Ishikawa (cell line): ENCODE measurements around the gene TELO2.

Experiments
- RAD21 ChIP-seq: IDR thresholded peaks from 2 replicates; pipeline ENCODE4 v1.6.1; 2012; ENCODE audit warnings: low read depth
- TAF1 ChIP-seq: IDR thresholded peaks from 2 replicates; pipeline ENCODE4 v1.6.1; 2012; ENCODE audit warnings: low read depth, mild to moderate bottlenecking
- YY1 ChIP-seq: IDR thresholded peaks from 2 replicates; pipeline ENCODE4 v1.6.1; 2012; ENCODE audit warnings: low read depth

DNA sequence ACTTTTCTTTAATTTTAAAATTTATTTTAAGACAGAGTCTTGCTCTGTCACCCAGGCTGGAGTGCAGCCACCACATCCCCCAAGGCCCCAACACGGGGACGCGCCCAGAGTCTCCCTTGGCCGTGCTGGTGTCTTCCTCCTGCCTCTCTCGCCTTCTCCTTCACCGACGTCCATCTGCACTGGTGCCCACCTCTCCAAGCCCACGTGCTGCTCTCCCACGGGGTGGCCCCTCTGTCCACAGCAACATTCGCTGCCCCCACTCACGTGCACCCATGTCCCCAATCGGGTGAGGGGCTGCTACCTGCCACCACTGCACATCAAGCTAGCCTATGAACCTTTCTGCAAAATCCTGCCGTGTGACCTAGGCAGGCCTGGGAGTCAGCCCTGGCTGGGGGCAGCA, 43.4 kb downstream of the TELO2 start:
- TF ChIP-seq TAF1: no peak
- no peak for TF ChIP-seq RAD21
- no peak for TF ChIP-seq YY1
